Spleen (tissue), 7 donors: ENCODE results near the gene NELL2.

Source experiments
- CTCF ChIP-seq, 11 experiments: fragments of 200-600 bp in 7 of 11; fragments of 450-650 bp in 4 of 11; sonication (generic) in 4 of 11; IDR thresholded peaks in 8 of 11; conservative IDR thresholded peaks in 3 of 11; 1 replicate in 7 of 11; 2 replicates in 4 of 11; pipeline versions ENCODE4 v1.4.0 to v1.8.0; 2016 to 2021; ENCODE audit warnings: antibody characterized with exemption in 11 of 11, inconsistent platforms in 4 of 11, mild to moderate bottlenecking in 1 of 11
- POLR2AphosphoS5 ChIP-seq, 3 donors: sonication (generic); formaldehyde crosslinking; IDR thresholded peaks; one replicate each; pipeline ENCODE4 v1.5.1; 2017; ENCODE audit warnings: antibody characterized with exemption in 3 of 3
- donor health status: DM: no; HTN: no; CAD: no; lungs with moderate emphysema.
- donor health status: DM: no; HTN: no; CAD: no.
- donor health status: DM: no; HTN: no; CAD: no.

DNA sequence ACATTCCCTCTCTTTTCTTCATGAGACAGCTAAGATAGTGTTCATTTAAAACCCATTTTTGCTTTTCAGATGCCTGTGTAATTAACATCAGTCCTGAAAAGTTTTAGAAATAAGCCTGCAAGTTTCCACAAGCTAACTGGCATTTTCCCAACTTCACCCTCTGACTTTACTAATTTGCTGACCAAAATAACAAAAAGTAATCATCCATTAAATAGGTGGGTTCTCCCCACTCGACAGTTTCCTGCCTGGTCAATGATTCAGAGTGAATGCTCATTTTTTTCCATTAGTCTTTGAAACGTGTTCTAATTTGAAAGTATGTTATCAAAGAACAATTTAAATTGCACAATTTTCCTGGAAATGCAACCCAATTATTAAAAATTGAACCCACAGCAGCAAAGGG is 23.6 kb downstream of the NELL2 start:
- TF ChIP-seq CTCF (IDR thresholded peaks at IDR 0.05 in 8 of 11, conservative IDR thresholded peaks at IDR 0.05 in 3 of 11) = no peak
- TF ChIP-seq POLR2AphosphoS5 (IDR thresholded peaks at IDR 0.05) = no peak
